ENCODE data around the gene TRIM5.
"Not testable (repeated sequence)": the region's sequence is repeated elsewhere in the genome, so short reads cannot be mapped to it uniquely, and the experiment has no call there.

Gene TRIM5

DNA sequence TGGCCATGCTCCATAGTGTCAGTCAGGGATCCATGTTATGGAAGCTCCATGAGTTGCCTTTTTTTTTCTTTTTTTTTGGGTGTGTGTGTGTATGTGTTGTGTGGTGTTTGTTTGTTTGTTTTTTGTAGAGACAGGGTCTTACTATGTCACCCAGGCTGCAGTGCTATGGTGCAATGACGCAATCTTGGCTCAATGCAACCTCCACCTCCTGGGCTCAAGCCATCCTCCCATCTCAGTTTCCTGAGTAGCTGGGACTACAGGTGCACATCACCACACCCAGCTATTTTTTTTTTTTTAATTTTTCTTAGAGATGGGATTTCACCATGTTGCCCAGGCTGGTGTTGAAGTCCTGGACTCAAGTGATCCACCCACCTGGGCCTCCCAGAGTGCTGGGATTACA, 3.6 kb upstream of the TRIM5 start:
- DNase-seq (ENCODE audit: low read depth) = no peak

DNA sequence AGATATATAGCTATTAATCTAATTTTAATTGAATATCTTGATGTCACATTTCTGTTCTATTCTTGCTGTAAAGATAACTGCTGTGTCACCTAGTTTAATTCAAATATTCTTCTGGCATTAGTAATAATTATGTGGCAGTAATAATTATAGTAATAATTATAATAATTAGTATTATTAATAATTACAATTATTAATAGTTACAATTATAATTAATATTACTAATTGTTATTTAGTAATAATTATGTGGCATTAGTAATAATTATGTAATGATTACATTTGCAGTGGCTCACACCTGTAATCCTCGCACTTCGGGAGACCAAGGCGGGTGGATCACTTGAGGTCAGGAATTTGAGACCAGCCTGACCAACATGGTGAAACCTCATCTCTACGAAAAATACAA, 1.6 kb upstream of the TRIM5 start:
- DNase-seq (ENCODE audit: low read depth) = no peak

DNA sequence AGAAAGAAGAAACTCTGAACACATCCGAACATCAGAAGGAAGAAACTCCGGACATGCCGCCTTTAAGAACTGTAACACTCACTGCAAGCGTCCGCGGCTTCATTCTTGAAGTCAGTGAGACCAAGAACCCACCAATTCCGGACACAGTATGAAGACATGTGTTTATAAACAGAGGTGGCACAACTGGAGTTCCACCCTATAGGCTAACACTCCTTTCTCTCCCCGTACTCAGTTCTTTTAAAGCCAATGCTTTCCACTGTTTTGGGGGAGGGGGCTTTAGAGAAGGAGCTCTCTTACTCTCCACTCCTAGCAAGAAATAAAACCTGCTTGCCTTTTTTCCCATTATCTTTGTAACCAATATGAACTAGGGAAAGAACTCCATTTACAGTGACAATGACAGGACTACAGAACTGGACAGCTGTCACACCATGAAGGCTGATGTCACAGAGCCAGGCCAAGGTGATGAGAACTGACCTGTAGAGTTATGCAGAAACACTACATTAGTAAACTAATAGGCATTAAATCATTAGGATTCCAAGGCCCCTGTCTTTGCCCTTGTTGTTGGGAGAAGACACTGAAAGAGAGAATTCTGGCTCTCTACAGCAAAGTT, 733 bp downstream of the TRIM5 start:
- no peak for DNase-seq (ENCODE audit: low read depth)

DNA sequence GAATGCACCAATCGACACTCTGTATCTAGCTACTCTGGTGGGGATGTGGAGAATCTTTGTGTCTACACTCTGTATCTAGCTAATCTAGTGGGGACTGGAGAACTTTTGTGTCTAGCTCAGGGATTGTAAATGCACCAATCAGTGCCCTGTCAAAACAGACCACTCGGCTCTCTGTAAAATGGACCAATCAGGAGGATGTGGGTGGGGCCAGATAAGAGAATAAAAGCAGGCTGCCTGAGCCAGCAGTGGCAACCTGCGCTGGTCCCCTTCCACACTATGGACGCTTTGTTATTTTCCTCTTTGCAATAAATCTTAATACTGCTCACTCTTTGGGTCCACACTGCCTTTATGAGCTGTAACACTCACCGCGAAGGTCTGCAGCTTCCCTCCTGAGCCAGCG, 1.3 kb downstream of the TRIM5 start:
- not testable (repeated sequence) for DNase-seq (ENCODE audit: low read depth)

DNA sequence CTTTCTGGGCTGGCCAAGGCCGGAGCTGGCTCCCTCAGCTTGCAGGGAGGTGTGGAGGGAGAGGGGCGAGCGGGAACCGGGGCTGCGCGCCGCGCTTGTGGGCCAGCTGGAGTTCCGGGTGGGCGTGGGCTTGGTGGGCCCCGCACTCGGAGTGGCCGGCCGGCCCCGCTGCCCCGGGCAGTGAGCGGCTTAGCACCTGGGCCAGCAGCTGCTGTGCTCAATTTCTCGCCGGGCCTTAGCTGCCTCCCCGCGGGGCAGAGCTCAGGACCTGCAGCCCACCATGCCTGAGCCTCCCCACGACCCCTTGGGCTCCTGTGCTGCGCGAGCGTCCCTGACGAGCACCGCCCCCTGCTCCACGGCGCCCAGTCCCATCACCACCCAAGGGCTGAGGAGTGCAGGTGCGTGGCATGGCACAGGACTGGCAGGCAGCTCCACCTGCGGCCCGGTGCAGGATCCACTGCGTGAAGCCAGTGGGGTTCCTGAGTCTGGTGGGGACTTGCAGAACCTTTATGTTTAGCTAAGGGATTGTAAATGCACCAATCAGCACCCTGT, 1.9 kb downstream of the TRIM5 start:
- DNase-seq (ENCODE audit: low read depth) = not testable (repeated sequence)

DNA sequence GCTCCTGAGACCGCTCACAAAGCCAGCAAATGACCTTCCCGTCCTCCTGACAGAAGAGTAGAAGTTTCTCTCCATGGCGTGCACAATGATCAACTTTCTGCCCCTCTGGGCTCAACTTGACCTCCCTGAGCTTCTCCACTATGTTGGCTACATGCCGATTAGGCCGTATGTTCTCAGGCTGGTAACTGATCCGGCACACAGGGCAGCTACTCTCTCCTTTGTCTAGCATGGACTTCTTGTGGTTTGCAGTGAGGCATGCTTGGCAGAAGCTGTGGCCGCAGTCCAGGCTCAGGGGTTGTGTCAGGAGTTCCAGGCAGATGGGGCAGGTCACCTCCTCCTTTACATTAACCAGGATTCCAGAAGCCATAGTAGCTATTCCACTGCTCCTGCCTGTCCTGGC, 5.1 kb downstream of the TRIM5 start:
- no peak for DNase-seq (ENCODE audit: low read depth)

DNA sequence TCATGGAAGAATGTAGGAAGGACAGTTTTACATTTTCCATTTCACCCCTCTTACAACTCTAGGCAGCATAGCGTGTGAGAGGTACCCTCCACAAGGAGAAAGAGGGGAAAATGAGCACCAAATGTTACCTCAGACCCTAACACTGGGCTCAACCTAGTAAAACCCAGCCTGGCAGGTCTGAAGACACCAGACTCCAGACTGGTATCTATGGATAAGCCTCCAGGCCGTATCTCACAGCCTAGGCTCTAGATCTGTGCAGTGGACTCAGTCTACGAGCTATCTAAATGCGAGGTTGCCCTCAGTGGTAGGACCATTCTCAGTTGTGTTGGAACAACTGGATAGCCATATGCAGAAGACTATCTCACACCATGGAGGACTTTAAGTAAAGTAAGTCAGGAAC, 10.5 kb downstream of the TRIM5 start:
- no peak for DNase-seq (ENCODE audit: low read depth)

DNA sequence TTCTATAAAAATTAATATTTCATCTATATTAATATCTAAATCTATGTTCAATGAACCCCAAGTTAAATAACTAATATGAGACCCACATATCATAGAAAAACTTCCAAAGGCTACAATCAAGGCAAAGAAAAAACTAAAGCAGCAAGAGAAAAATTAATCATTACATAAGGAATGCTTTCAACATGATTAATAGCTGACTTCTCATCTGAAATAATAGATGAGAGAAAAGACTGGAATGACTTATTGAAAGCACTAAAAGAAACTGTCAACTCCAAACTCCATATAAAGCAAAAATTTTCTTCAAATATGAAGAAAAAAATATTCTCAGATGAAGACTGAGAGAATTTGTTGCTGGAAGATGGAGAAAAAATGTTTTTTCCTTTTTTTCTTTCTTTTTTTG, 13.0 kb downstream of the TRIM5 start:
- DNase-seq (ENCODE audit: low read depth) = no peak

DNA sequence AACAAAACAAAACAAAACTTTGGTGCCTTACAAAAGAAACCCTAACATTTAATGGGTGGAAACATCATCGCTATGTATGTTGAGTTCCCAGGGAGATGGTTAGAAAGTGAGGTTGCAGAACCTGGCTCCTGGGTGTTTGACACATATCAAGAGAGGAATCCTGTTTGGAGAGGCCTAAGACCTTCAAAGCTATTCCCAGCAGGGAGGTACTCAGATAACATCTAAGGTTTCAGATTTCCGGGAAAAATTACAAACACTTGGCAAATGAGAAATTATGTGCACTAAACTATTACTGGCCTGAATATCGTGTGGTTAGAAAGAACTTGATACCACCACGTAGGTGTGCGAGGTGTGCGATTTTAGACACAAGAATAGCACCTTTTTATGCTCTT, 18.5 kb downstream of the TRIM5 start:
- DNase-seq (ENCODE audit: low read depth) = no peak

DNA sequence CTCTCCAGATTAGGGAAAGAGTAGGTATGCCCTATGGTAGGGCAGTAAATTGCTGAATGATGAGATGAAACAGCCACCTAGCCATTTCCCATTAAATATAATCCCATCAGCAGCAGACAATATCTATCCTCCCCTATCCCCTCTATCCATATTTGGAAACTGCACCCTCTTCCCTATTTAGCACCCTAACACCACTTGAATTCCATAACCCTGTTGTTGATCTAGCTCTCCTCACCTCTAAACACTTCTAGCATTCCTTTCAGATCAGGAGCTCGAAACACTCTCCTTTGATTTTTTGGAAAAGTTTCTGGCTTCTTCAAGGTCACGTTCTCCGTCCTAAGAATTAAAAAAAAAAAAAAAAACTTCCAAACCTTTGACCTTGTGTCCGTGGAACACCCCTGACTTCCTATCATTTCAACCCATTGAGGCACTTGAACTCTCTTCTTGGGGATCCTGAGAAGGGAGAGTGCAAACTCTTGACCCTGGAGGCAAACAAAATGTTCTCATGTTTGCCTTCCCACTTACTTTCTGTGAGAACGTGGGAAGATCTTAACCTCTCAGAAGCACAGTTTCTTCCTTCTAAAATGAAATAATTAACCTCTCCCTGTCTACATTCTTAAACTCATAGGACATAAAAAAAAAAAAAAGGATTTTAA, 19.0 kb downstream of the TRIM5 start:
- no peak for DNase-seq (ENCODE audit: low read depth)

DNA sequence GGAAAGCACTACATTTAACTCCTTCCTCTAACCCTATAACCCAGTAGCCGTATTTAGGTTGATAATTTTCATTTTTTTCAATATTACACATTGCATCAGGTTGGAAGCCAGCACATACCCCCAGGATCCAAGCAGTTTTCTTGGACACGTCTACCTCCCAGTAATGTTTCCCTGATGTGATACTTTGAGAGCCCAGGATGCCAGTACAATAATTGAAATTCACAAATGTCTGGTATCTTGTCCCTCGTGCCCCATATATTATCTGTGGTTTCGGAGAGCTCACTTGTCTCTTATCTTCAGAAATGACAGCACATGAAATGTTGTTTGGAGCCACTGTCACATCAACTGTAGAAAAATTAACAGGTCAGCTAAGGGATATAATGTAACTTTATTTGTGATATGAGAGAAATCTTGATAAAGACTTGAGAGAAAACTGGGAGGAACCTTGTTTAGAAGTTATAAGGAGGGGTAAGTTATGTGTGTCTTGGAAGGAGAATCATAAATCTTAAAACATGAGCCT, 19.8 kb downstream of the TRIM5 start:
- DNase-seq (ENCODE audit: low read depth) = no peak

DNA sequence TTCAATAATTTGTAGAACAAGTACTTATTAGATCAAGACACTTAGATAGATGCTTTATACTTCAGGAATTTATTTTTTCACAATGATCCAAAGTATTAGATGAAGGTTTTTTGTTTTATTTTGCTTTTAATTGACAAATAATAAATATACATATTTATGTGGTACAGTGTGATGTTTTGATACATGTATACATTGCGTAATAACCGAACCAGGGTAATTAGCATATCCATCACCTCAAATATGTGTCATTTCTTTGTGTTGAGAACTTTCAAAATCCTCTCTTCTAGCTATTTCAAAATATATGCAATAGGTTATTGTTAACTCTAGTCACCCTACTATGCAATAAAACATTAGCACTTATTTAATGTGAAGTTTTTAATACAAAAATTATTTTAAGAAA, 21.4 kb downstream of the TRIM5 start:
- DNase-seq (ENCODE audit: low read depth) = no peak

DNA sequence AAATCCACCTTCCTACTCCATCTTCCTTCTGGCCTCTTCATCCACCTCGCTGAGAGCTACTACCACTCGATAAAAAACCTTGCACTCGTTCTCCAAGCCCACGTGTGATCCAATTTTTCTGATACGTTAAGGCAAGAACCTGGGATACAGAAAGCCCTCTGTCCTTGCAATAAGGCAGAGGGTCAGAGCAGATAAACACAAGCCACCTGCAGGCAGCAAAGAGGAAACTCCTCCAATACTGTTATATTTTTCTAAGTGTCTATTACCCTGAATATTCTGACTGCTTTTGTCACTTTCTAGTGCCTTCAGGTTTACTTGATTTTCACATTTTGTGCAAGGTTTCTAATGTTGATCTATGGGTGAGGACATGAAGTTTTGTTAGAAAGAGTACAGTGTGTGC, 26.6 kb downstream of the TRIM5 start:
- no peak for DNase-seq (ENCODE audit: low read depth)

DNA sequence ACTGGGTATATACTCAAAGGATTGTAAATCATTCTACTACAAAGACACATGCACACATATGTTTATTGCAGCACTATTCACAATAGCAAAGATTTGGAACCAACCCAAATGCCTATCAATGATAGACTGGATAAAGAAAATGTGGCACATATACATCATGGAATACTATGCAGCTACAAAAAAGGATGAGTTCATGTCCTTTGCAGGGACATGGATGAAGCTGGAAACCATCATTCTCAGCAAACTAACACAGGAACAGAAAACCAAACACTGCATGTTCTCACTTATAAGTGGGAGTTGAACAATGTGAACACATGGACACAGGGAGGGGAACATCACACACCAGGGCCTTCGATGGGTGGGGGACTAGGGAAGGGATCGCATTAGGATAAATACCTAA, 27.9 kb downstream of the TRIM5 start:
- not testable (repeated sequence) for DNase-seq (ENCODE audit: low read depth)

DNA sequence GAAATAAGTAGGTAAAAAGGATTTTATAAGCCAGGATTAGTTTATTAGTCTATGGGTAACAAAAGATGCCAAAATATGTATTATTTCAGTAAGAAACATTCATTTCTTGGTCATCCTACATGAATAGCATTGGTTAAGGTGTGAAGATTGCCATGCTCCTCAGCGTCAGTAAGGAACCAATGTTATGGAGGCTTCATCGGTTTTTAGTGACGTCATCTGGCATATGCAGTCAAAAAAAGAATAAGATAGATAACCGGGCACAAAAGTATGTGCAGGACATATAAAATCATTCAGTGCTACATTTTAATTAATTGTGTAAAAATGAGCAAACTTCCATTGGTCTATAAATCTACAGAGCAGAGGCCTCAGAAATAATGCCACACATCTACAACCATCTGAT, 29.4 kb downstream of the TRIM5 start:
- no peak for DNase-seq (ENCODE audit: low read depth)

DNA sequence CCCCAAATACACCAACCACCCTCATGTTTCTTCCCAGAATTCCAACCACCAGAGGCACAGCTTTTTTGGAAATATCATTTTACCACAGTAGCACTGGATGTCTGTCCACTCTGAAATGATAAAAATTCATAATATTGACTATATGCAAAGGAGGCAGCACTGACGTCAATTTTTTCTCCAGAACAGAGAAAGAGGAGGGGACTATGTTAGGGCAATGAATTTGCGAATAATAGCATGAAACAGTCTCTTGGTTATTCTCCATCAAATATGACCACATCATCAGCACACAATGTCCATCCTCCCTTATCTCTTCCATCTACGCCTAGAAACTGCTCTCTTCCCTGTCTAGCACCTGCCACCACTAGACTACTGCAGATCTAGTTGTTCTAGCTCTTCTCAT, 38.7 kb downstream of the TRIM5 start:
- no peak for DNase-seq (ENCODE audit: low read depth)

DNA sequence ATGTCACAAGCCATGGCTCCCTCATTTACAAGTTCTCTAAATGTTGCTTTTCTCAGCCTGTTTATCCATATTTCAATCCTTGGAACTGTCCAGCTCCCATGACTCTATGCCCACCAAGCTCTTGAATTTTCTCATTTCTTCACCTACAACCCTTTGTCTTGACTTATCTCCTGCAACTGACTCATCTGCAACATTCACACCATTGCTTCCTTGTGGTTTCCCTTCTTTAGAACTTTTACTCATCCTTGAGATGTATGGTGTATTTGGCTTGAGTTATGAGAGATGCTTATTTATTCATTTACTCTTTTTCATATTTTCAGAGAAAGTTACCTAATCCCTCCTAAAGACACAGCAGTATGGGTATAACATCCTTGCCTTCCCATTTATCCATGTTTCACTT, 41.3 kb downstream of the TRIM5 start:
- no peak for DNase-seq (ENCODE audit: low read depth)

DNA sequence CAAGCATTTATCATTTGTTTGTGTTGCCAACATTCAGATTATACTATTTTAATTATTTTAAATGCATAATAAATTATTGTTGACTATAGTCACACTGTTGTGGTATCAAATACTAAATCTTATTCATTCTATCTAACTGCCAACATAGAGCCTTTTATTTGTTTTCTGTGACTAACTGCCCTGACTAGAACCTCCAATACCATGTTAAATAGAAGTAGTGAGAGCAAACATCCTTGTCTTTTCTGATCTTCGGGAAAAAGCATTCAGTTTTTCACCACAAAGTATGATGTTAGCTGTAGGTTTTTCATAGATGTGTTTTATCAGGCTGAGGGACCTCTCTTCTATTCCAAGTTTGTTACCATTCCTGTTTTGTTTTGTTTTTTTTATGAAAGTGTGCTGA, 44.9 kb downstream of the TRIM5 start:
- DNase-seq (ENCODE audit: low read depth) = no peak

DNA sequence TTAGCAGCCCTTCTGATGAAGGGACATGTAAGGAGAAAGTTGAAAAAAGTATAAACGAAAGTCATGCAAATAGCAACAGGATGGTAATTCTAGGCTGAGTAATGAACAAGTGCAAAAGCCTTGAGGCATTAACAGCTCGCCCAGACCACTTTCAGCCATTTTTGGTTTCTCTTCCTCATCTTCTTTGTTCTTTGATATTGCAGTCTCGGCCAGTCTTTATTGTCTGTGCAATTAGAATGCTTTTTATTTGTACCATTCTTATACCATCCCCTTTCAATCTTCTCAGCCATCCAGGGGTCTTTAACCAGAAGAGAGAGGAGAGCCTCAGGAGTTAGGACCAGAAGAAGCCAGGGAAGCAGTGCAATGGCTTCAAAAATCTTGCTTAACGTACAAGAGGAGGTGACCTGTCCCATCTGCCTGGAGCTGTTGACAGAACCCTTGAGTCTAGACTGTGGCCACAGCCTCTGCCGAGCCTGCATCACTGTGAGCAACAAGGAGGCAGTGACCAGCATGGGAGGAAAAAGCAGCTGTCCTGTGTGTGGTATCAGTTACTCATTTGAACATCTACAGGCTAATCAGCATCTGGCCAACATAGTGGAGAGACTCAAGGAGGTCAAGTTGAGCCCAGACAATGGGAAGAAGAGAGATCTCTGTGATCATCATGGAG, 52.8 kb downstream of the TRIM5 start:
- DNase-seq (ENCODE audit: low read depth) = no peak

DNA sequence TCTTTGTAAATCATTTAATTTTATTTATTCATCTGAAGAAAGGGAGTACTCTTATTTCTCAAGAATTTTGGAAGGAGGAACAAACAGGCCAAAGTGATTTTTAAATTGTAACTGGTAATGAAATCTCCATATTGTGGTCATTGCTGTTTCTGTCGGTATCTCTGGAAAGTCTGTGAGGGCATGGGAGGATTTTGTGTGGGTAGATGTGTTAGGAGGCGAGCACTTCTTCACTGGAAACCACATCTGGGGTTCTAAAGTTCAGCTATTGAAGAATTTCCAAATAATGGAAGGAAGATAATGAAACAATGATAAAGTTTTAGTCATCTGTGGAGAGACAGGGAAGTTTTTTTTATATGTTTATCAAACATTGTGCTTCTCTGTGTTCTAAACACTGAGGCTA, 53.5 kb downstream of the TRIM5 start:
- DNase-seq (ENCODE audit: low read depth) = no peak

DNA sequence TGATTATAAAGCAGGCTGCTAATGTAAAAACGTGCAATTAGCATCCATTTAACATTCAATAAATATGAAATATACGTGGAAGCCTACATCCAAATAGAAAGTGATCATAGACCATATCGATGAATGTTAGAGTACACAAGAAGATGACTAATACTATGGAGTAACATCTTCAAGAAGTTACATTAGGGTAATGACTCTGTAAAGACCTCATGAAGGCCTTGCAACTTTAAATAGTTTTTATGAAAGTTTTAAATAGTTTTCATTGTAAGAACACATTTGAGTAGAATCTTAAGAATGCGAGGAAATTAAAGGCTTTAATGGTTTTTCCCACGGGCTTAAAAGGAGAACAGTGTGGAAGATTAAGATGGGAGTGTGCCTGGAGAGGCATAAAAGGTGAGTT, 58.7 kb downstream of the TRIM5 start:
- DNase-seq (ENCODE audit: low read depth) = no peak

DNA sequence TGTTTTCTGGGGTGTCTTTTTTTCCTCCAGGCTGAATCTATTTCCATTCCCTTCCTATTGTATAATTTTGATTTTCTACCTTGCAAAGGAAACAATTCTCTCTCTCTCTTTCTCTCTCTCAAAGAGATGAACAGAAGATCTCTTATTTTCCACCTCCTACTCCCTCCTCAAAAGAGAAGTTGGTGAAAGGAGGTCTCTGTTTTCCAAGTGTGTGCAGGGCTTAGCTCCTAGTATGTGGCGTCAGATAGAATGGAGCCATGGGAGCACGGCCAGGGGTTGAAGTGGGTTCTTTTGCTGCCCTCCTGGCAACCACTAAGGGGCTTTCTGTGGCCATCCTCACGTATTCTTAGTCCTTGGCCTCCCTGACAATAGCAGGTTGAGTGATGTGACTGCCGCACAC, 59.6 kb downstream of the TRIM5 start:
- no peak for DNase-seq (ENCODE audit: low read depth)
